SKM-1 (cell line): ENCODE results near the gene ZNF787.

Experiments used
- DNase-seq: peaks from one replicate; lab custom pipeline; 2025; ENCODE audit not compliant: unreplicated experiment; lab: John Stamatoyannopoulos, UW

The ZNF787 gene

DNA sequence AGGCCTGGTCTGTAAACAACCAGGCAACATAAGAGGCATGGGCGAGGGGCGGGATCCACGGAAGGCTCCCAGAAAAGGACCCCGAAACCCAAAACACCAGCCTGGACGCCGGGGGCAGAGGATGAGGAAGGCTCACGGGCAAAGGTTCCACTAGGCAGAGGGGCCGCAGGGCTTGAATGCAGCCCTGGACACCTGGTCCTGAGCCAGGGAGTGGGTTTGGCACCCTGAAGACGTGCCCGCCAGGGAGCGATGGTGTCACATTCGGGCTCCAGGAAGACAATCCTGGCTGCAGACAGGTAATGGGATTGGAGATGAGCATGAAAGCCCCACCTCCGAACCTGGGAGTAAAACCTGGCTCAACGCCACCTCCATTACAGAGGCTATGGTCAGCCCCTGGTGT, 31.8 kb downstream of the ZNF787 start:
- DNase-seq: no peak

DNA sequence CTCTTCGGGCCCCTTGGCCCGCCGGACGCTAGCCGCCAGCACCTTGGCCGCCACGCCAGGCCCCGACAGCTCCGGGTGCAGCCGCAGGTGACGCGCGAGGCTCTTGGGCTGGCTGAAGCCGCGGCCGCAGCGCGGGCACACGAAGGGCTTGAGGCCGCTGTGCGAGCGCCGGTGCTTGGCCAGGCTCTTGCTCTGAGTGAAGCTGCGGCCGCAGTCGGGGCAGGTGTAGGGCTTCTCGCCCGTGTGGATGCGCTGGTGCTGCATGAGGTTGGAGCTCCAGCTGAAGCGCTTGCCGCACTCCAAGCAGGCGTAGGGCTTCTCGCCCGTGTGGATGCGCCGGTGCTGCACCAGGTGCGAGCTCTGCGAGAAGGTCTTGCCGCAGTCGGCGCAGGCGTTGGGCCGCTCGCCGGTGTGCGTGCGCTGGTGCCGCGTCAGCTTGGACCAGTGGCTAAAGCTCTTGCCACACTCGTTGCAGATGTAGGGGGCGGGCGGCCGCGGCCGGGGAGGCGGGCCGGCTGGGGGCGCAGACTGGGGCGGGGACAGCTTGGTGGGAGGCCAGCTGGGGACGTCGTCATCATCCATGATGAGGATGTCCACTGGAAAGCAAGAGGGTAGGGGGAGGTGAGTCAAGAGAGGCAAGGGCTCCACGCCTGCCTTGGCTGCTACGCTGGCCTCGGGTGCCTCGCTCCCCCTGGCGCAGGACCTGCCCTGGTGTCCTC, 32.4 kb downstream of the ZNF787 start:
- DNase-seq: no peak

DNA sequence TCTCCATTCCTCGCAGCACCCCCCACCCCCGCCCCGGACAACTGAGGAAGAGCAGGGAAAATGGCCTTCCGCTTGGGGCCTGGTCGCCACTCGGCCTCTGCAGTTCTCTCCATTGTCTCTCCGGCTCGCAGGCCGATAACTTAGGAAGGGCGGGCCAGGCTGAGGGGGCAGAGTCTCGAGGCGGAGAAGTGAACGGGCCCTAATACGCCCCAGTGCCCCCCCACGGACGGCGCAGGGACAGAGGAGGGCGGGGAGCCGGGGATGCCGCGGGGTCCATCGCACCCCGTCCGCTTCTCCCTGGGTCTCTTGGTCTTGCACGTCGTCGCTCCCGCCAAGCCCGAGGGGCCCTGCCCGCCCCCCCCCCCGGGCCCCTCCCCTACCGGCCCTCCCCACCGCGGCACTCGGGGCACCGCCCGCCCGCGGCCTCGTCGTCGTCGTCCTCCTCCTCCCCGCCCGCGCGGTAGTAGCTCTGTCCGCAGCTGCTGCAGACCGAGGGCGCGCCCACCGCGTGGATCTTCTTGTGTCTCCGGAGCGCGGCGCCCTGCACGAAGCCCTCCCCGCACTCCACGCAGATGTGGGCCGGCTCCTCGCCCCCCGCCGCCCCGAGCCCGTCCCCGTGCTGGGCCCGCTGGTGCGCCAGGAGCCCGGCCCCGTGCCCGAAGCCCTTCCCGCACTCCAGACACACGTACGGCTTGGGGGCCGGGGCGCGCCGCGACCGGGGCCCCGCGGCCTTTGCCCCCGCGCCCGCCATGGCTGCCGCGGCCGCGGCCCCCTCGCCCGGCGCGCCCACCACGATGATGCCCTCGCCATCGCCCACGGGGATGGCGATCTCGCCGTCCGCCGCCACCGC, 33.2 kb downstream of the ZNF787 start:
- DNase-seq: no peak

DNA sequence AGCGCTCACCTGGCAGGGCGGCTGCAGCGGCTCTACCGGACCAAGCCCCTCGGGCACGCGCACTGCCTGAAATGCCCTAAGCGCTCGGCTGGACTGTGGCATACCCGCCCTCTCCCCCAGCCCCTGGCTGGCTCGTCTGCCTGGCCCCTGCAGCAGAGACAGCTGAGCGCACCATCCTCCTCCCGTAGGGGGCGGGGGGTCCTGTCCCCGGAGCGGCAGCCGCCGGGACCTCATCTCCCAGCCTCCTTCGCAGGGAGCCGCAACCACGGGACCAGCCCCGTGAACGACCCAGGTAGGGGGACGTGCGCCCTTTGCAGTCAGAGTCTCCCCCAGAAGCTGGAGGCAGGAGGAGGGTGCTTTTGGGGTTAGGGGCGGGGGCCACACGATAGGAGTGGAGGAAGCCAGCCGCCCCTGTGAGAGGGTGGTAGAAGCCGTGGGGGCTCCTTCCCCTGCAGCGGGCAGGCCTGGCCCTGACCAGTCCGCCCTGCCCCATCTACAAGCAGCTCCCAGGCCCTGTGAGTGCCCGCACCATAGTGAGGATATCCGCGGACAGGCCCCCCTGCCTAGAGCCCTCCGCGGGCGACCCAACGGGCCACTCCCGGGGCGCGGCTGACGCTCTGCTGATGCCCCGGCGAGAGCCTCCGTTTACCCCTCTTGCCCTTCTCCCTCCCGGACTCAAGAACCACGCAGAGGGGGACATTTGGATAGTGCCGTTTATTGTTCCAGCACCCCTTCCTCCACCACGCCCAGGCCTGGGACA, 34.2 kb downstream of the ZNF787 start:
- DNase-seq: no peak

DNA sequence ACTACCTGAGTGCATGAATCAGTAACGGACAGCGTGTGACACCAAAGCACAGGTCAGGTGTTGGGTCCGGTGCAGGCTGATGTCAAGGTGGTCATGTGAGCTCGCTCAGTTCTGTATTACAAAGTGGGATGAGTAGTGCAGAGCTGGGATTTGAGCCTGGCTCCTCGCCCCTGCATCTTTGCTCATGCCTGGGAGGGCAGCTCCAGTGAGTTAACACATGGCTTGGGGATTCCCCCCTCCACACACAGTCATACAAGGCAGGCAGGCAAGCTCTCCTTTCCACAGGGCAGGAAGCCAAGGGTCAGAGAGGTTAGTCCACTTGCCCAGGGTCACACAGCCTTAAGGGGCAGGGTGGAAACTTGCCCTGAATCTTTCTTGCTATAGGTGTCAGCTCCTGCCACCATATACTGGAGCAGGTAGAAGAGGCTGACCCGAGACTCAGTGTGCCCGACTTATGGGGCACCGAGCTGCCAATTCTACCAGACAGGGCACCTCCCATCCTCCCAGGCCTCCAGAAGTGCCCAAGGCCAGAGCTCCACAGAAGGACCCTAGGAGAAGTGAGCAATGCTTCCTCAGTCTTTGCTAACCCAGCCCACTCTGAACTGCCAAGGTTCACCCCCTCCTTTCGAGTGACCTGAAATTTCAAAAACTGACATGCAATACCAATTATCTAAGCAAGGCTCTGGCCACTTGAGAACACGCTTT, 35.4 kb downstream of the ZNF787 start:
- no peak for DNase-seq

DNA sequence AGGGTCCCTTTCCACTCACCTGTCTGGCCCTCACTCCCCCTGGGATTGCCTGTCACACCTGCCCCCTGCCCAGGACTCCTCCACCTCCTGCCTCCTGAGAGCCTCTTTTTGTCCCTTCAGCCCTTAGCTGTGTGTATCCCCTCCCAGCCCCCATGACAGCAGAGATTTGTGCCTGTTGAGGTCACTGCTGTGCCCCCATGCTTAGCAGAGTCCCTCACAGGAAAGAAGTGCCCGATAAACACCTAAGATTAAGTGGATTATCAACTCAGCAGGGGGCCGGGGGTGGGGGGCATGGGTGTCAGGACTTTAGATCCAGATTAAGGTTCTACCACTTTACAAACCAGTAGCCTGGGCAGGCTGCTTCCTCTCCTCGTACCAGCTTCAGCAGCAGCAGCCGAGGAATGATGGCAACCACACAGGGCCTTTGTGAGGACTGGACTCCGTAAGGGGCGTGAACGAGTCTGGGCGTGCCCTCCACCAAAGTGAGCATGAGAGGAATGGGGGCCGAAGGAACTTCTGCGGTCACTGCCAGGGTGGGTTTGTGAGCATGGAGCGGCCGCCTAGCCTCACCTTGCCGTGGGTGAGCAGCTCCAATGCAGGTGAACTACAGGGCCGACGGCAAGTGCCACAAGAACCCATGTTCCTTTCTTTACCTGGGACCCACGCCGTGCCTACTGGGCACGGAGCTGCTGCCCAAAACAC, 36.1 kb downstream of the ZNF787 start:
- DNase-seq: no peak

DNA sequence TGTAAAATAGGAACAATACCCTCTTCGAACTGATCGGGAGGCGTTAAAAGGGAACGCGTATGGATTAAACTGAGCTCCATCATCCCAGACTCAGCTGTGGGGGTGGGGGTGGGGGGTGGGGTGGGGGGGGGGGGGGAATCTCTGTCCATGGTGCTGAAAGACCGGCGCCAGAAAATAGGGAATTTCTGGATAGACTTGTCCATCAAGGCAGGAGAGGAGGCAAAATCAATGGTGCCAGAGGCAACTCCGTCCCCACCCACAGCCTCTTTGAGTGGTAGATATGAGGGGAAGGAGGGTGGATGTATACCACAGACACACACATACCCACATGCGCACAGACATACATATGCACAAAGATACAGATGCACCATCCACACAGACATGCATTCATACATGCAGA, 37.4 kb downstream of the ZNF787 start:
- DNase-seq: no peak

DNA sequence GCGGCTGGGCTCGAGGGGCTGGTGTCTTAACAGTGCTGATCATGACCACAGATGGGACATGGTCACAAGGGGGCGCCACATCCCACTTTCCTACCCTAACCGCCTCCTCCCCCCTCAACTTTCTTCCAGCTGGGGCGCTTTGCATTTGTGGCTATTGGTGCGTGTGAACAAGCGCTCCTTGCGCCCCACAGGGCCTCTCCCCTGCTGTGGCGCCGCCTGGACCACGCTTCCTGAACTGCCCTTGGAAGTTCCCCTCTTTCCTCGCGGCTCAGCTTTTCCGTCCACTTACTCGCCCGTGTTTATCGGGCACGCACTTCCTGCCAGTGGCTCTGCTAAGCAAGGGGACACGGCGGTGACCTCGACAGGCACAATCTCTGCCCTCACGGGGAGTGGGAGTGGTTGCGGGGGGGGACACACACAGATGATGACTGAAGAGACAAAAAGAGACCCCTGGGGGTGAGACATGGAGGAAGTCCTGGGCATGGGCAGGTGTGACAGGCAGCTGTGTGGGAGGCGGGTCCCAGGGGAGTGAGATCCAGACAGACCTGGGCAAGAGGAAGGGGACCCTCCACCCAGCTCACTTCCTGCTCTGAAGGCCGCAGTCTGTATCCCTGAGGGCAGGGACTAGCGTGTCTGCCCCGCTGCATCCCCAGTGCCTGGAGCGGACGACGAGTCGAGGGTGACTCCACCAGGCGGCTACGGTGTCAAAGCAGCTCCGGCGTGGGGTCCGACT, 40.3 kb downstream of the ZNF787 start:
- DNase-seq: peak; percentile 3

DNA sequence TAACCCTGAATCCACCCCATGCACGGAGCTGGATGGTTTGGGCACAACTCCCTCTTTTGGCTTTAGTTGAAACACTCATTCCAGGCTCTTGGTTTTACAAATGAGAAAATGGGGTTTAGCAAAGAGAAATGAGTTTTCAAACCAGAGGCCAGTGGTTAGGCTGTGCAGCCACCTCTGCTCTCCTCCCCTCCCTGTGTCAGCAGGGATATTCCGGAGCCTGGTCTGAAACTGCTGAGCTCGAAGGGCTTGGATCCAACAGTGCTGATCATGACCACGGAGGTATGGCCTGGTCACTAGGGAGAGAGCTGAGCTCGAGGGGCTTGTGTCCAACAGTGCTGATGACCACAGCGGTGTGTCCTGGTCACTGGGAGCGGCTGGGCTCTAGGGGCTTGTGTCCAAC, 41.5 kb downstream of the ZNF787 start:
- no peak for DNase-seq

DNA sequence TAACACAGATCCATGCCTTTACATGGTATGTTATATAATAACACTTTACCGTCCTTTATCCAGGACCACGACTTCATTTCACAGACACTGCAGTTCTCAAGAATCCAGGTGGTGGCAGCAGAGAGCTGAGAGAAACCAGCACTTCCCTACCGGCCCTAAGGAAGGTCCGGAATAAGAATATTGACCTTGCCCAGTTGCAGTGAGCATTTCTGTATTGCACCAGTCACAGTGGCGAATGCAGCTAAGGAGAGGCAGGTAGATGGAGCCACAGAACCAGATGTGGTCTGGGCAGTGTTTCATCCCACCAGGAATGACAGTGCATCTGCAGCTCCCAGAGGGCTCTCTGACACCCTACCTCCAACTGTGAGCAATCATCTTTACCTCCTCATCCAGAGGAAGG, 44.6 kb downstream of the ZNF787 start:
- DNase-seq: peak; percentile 2

DNA sequence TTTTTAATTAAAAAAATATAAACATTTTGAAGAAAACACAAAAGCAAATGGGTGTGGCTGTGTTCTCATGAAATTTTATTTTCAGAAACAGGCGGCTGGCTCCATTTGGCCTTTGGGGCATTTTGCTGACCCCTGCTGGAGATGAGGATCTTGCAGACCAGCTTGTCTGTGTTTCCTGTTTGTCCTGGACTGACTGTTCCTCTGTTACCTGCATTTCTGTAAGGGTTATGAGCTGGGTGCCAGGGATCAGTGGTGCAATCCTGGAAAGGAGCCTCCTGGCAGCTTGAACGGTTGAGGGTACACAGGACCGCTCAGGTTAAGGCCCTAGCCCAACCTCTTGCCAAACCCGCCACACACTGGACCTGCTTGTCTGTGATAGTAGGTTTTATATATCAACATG, 49.9 kb downstream of the ZNF787 start:
- DNase-seq: no peak

DNA sequence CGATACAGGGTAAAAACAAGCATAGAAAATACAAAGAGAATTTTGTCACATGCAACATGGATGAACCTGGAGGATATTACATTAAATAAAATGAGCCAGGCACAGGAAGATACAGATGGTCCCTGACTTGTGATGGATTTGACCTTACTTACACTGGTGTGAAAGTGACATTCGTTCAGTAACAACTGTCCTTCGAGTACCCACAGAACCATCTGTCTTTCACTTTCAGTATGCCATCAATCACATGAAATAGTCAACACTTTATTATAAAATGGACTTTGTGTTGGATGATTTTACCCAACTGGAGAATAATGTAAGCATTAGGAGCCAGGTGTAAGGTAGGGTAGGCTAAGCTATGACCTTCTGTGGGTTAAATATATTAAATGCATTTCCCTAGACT, 51.5 kb downstream of the ZNF787 start:
- DNase-seq: no peak

DNA sequence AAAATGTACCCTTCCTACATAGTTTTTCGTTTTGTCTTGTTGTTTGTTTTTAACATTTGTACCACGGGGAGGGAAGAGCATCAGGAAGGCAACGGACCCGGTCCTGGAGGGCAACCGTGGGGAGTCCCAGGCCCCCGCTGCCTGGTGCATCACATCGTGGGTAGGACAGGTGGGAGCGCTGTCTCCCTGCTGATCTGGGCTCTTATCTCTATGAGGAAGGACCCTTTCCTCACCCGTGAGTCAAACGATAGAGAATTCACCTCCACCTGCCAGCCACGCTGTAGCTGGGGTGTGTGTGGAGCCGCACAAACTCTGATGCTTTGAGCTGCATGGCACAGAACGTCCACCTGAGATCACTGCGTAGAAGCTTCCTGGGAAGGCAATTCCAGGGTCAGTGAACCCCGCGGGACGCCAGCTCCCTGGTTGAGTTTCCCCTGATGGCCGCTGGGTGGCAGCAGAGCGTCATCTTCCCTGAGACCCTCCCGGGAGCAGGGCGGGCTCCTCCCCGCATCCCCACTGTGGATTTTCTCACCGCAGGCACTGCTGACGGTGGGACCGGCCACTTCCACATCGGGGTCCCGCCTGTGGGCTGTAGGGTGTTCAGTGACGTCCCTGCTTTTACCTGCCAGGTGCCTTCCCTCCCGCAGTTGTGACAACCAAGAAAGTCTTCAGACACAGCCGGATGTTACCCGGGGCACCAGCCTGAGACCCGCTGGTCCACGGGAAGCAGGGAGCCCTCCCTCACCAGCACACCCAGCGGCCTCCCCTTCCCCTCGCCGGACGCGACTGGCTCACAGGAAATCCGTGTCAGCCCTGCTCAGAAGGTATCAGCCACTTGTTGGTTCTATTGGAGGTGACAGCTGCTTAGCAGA, 54.7 kb downstream of the ZNF787 start:
- DNase-seq: peak; percentile 1

DNA sequence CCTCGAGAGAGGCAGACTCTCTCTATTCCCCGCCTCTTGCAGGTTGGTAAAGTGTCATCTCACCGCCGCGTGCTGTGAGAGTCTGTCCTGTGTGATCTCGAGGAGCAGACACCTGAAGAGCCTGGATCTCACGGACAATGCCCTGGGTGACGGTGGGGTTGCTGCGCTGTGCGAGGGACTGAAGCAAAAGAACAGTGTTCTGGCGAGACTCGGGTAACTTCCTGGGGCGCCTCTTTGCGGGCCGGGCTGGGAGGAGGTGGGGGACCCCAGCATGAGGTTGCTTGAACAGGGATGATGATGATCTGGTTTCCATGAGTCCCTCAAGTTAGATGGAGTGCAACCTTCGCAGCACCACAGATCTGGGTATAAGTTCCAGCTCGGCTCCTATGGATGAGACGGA, 67.5 kb downstream of the ZNF787 start:
- no peak for DNase-seq
